ENCODE results near the gene CAMTA1. TPM values are rescaled to one million over a fixed set of nuclear protein-coding genes. Genes with fewer than 3 reads are reported as not detected.
A peak's percentile ranks its signal among the peaks of the same experiment; 100 is the strongest.
"Not testable (repeated sequence)": the region's sequence is repeated elsewhere in the genome, so short reads cannot be mapped to it uniquely, and the experiment has no call there.

Gene CAMTA1
- total RNA-seq, 1 donor from 2014 or later, result 40.9 TPM

DNA sequence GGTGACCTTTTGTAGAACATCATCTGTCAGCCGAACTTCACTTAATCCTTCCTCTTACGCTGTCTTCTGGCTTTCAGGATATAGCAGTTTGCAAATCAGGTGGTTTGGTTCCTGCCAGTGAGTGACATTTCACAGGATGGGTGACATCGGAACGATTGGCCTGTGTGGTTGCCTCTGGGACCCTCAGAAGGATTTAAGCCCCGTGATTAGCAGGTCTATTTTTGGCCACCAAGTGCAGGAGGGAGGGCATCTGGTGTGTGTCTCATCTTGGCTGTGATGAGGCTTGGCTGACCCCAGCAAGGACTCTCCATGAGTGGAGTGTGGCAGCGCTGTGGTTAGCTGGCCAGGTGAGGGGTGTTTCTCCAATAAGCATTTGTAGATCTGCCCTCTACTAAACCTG, 578.2 kb downstream of the CAMTA1 start:
- DNase-seq (ENCODE audit: low read depth in 2 of 2), result no peak

DNA sequence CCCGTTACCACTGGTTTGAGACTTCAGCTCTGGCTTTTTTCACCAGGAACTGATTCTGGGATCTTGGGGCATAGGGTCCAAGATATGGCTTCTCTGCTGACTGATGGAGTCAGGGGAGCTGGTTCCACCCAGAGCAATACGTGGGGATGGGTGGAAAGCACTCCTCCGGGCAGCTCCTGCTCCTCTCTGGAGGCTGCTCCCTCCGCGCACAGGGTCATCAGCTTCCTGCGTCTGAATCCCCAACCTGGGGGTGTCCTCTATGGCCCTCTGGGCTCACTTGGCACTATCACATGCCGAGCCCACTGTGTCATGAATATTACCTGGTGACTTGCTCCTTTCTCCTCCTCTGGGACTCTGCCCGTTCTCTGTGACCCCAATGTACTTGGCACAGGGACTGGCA, 580.5 kb downstream of the CAMTA1 start:
- no peak for DNase-seq (ENCODE audit: low read depth in 2 of 2)

- no peak for DNase-seq (ENCODE audit: low read depth in 2 of 2)
Observed at GRCh38 chr1:7366286-7366954, 581.2 kb downstream of the CAMTA1 start.

DNA sequence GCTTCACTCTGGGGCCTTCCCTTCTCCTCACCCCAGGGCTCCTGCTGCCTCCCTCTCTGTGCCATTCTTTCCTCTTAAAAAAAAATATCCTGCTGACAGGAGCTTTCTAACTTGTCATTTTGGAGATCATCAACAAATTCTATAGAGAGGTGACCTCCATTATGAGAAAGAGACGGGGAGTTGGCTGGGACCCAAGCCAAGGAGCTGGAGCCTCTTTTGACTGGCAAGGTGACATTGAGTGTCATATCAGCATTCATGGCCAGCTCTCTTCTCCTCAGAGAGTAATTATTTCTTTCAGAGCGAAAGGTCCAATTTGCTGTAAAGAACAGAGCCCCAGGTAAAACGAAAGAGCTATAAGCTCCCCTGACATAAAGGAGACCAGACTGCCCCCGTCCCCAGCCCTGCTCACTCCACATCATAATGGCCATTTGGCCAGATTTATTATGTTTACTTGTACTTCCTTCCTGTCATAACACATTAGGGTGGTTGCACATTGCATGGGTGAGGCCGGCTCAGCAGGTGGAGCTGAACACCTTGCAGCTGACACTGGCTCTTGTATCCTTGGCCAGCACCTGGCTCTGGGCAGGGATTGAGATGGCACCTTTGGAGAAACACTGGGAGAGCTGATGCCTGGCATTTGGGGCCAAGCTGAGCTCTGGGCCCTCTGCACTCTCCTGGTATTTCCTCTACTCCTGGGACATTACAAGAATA, 581.9 kb downstream of the CAMTA1 start:
- DNase-seq (ENCODE audit: low read depth in 2 of 2), result no peak

GRCh38 chr1:7369866-7370265, 584.6 kb downstream of the CAMTA1 start:
- DNase-seq (ENCODE audit: low read depth in 2 of 2), result no peak

DNA sequence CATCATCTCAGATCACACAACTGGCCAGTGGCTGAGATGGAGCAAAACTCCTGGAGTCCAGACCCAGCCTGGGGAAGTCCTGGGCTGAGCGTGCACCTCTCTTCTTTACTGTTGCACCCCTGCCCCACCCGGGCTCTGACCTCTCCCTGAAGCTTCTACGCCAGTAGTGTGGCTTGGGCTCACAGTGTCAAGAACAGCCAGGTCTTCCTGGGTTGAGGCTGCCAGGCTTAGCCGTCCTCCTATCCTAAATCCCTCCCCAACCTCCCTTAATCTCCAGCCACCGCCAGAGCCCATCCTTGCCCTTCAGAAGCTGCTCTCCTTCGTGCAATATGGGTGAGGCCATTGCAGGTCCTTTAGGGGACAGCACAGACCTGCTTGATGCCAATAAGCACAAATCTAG, 586.7 kb downstream of the CAMTA1 start:
- DNase-seq (ENCODE audit: low read depth in 2 of 2), result no peak

DNA sequence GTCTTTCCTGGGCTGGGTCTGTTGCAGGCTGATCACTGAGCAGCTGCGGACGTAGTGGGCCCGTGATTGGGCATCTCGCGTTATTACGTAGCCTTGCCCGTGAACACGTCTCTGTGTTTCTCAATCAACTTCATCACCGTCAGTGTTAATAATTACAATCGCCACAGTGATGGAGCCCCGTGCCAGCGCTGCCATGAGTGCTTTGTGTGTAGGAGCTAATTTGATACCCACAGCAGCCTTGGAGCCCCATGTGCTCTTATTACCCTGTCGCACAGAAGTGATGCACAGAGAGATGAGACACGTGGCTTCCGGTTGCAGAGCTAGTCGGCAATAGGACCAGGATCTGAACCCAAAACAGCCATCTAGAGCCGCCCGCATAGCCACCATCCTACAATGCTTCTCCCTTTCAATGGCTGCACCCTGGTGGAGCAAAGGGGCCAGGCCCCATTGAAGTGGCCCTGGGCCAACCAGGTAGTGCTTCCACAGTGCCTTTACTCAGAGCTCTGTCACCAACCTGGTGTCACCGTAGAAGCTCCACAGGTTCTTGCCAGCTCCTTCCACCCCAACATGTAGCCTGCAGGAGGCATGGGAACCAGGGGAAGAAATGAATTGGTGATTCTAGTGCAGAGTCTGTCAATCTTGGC, 587.3 kb downstream of the CAMTA1 start:
- DNase-seq (ENCODE audit: low read depth in 2 of 2), result no peak

- DNase-seq (ENCODE audit: low read depth in 2 of 2), result no peak
Observed at GRCh38 chr1:7373251-7373650, 588.0 kb downstream of the CAMTA1 start.

DNA sequence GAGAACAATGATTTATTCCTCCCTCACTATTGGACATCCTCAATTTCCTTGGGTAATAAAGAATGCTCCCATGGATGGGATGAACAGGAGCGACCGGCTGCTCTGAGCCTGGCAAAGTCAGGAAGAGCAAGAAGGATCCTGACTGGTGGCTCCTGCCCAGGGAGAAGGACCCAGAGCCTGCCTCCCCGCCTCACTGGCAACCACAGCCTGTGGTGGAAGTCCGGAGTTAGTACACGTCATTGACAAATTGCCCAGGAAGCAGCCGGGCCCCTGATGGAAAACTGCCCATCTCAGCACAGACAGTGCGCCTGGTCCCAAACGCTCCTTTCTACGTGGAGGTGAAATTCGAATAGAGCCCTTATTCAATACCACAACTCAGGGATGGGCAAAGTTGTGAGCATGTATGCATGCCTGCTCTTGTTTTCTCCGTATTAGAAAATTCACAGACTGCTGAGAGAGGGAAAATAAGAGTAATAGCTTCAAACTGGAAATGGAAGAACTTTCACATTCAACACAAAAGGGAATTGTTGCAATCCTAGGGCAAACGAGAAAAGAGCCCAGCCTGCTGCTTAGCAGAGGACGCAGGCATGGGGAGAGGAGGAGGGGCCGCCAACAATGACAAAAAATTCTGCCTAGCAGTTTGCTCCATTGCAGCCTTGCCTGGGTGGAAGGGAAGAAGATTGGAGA, 588.8 kb downstream of the CAMTA1 start:
- peak; percentile 12 to 46 for DNase-seq (ENCODE audit: low read depth in 2 of 2)

DNA sequence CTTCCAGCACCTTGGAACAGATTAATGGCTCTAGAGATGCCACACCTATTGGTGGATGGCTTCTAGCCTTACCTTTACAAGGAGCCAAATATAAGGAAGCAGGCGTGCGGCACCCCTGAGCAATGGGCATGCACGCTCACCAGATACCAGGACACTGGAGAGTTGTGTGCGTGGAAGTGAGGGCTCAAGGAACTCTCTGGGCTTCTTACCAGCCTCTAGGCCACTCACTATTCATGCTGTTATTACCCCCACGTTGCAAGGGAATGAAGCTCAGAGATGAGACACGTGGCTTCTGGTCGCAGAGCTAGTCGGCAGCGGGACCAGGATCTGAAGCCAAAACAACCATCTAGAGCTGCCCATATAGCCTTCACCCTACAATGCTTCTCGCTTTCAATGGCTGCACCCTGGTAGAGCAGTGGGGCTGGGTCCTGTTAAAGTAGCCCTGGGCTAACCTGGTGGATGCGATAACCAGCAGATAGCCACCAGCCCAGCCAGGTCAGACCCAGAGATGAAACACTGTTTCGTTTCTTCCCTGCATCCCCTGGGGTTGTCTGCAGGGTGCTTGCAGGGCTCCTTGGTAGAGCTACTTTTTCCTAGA, 589.4 kb downstream of the CAMTA1 start:
- DNase-seq (ENCODE audit: low read depth in 2 of 2), result no peak

DNA sequence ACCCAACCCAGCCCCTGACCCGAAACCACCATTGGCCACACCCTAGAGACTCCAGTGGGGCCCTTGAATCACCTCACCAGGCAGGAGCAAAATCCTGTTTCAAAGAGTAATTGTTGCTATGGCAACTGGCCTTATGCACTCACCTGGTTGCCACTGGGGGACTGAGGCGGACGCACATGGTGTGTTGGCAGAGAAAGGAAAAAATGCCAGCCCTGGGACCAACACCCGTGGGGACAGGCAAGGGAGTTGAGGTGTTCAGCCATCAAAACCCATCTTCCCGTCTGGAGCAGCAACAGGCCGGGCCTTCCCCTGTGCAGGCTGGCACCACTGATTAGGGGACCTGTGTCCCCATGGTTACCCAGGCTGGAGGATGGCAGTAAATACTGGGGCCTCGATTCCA, 590.1 kb downstream of the CAMTA1 start:
- DNase-seq (ENCODE audit: low read depth in 2 of 2), result no peak

GRCh38 chr1:7375781-7376660, 590.8 kb downstream of the CAMTA1 start:
- DNase-seq (ENCODE audit: low read depth in 2 of 2), result no peak

DNA sequence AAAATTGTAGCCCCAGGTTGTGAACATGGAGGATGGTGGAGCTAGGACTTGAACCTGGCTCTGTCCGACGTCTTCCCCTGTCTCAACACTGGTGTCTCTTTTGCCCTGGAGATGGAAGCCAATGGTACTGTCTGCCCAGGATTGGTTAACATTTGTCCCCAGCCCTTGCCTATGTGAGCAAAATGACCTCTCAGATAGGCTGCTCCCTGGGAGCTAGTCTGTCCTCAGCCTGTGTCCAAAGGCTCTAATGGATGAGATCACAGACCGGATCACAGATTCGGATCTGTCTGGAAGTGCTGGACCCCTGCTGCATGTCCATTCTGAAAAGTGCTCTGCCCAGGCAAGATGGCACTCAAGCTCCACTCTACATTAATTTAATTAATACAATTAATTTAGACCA, 591.4 kb downstream of the CAMTA1 start:
- no peak for DNase-seq (ENCODE audit: low read depth in 2 of 2)

- no peak for DNase-seq (ENCODE audit: low read depth in 2 of 2)
Observed at GRCh38 chr1:7378346-7379130, 593.3 kb downstream of the CAMTA1 start.

DNA sequence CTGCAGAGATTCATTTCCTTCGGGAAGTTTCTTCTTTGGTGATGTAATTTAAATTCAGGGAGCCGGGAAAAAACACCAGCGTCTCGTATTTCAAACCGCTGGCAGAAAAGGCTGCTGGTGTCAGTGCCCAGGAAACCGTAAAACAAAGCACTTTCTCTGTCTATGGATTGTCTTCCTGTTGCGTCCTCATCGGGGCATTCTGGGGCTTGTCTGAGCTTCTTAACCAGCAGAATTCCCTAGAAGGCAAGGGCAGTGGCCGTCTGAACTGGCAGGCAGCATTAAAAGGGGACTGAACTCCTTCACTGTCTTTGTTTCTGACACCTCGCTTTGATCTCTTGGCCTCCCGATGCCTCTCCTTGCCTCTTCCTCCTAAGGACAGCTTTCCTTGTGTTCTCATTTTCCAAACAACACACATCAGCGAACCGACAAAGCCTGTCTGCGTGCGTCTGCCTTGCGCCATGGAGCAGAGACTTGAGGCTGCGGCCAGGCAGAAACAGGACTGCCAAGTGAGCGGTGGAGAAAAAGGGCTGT, 594.3 kb downstream of the CAMTA1 start:
- peak; percentile 13 to 83 for DNase-seq (ENCODE audit: low read depth in 2 of 2)

DNA sequence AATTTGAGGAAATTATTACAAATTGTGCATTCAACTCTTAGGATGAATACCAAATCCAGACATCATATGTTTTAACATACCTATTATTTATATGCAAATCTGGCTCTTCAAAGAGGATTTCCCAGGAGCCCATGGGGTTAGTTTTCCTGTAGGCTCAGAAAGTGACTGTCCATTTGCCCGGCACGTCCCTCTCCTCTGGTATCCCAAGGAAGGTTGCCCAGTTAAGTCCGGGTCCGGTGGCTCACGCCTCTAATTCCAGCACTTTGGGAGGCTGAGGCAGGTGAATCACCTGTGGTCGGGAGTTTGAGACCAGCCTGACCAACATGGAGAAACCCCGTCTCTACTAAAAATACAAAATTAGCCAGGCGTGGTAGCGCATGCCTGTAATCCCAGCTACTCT, 594.8 kb downstream of the CAMTA1 start:
- DNase-seq (ENCODE audit: low read depth in 2 of 2), result not testable (repeated sequence)

DNA sequence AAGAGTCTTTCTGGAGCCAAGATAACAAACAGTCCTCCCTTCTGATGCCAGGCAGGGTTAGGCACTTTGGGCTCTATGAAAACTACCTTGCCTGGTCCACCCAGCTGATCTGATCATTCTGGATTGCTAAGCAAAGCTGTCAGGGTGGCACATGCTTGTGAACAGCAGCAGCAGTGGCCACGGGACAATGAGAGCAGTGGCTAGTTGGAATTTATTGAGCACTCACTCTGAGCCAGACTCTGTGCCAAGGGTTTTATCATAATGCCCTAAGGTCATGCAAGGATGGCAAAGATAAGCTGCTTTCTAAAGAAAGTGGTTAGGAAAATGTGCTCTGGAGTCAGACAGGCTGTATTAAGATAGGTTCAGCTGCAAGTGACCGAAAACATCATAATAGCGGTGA, 595.5 kb downstream of the CAMTA1 start:
- DNase-seq (ENCODE audit: low read depth in 2 of 2), result no peak

DNA sequence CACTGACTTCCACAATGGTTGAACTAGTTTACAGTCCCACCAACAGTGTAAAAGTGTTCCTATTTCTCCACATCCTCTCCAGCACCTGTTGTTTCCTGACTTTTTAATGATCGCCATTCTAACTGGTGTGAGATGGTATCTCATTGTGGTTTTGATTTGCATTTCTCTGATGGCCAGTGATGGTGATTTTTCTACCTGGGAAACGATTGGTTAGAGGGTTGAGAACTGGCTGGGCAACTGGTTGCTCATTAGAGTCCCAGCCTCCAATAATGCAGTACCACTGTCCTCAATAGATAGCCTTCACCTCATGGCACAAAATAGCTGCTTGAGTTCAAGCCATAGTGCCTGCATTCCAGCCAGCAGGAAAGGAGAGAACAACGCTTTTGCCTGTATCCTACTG, 596.5 kb downstream of the CAMTA1 start:
- DNase-seq (ENCODE audit: low read depth in 2 of 2), result not testable (repeated sequence)

- no peak for DNase-seq (ENCODE audit: low read depth in 2 of 2)
Observed at GRCh38 chr1:7382971-7383370, 597.7 kb downstream of the CAMTA1 start.

Measured in lung microvascular endothelial cell (primary cell).